HUES48 (cell line): ENCODE measurements around the gene SON.
"Not testable (repeated sequence)": the region's sequence is repeated elsewhere in the genome, so short reads cannot be mapped to it uniquely, and the experiment has no call there.

Source experiments
- H3K27ac ChIP-seq: one replicate; pipeline ENCODE4 v1.7.0; 2013; ENCODE audit warnings: low read depth, low read length, inconsistent platforms
- H3K27me3 ChIP-seq: 2 replicates; pipeline ENCODE4 v1.6.1; 2013; ENCODE audit warnings: mild to moderate bottlenecking, low read length; ENCODE audit not compliant: control insufficient read depth, insufficient read depth
- H3K36me3 ChIP-seq: 2 replicates; pipeline ENCODE4 v1.6.1; 2013; ENCODE audit warnings: low read length; ENCODE audit not compliant: control insufficient read depth, insufficient read depth
- H3K4me1 ChIP-seq: 2 replicates; pipeline ENCODE4 v1.6.1; 2013; ENCODE audit warnings: mild to moderate bottlenecking, low read length; ENCODE audit not compliant: control insufficient read depth, insufficient read depth
- H3K4me3 ChIP-seq: 2 replicates; pipeline ENCODE4 v1.5.1; 2013; ENCODE audit warnings: mild to moderate bottlenecking, low read depth, low read length
- H3K9ac ChIP-seq: 2 replicates; pipeline ENCODE4 v1.6.1; 2013; ENCODE audit warnings: mild to moderate bottlenecking, low read depth, low read length, moderate library complexity
- H3K9me3 ChIP-seq: 2 replicates; pipeline ENCODE4 v1.6.1; 2013; ENCODE audit warnings: low read length; ENCODE audit not compliant: control insufficient read depth, insufficient read depth

Gene SON

DNA sequence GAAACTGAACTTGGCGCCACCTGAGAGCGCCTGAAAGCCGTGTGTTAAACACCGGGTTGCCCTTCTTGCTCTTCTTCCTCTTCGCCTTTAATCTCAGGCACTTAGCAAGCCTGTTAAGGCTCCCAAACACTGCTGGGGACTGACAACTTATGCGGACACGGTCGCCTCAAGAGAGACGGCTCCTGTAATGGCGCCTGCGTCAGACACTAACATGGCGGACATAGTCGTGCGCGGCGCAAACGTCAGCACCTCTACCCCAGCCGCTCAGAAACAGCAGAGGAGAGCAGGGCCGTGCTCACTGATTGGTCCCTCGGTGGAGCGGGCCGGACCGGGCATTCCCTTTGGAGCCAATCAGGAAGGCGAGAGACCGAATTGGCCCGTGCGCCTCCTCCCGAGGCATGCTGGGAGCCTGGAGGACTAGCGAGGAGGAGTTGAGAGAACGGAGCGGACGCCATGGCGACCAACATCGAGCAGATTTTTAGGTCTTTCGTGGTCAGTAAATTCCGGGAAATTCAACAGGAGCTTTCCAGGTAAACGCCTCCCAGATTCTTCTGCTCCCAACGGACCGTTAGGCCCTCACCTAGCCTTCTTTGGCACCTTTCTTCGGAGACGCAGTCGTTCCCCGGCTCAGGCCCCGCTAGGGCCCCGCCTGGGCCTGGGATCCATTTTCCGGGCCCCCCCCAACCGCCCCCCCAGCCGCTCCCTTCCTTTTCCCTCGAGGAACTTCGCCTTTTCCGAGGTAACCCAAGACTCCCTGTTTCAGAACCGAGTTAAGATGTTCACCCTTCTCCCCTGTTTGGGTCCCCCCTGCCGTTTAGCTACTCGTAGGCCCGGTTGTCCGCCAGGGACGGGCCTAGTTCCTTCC is at the start of gene SON:
Gene SON, plus strand, starts transcription at position 399 of the 865 bp plus-strand sequence. Its CDS starts 55 bp downstream, at position 454.
- H3K9ac ChIP-seq: peak within 1 kb of the TSS; percentile 96
- no peaks in the 10 kb centered on the region for H3K27me3 ChIP-seq
- H3K27ac ChIP-seq: peak within 1 kb of the TSS; percentile 99
- peaks cover 15% of the 10 kb centered on the region; the same call in 1 of the 2 replicates for H3K4me1 ChIP-seq
- peak within 1 kb of the TSS; percentile 85 for H3K4me3 ChIP-seq
- no peaks in the 10 kb centered on the region for H3K9me3 ChIP-seq
- peaks cover 45% of the 10 kb centered on the region for H3K36me3 ChIP-seq

- Histone ChIP-seq H3K4me3 (no peak overlapping the region), H3K36me3 (peaks cover 4% of the 10 kb centered on the region; the same call in 1 of the 2 replicates), H3K27me3 (no peaks in the 10 kb centered on the region), H3K9ac (no peak overlapping the region), H3K9me3 (no peaks in the 10 kb centered on the region), H3K27ac (no peak overlapping the region), H3K4me1 (peaks cover 19% of the 10 kb centered on the region)
Measured at GRCh38 chr21:33493756-33494155, 49.1 kb upstream of the SON start.

GRCh38 chr21:33495743-33496142 is 47.1 kb upstream of the SON start:
- Histone ChIP-seq H3K27me3 (no peaks in the 10 kb centered on the region), H3K9ac (no peak overlapping the region), H3K9me3 (no peaks in the 10 kb centered on the region), H3K4me3 (no peak overlapping the region), H3K27ac (no peak overlapping the region), H3K4me1 (peaks cover 19% of the 10 kb centered on the region), H3K36me3 (no peaks in the 10 kb centered on the region)

DNA sequence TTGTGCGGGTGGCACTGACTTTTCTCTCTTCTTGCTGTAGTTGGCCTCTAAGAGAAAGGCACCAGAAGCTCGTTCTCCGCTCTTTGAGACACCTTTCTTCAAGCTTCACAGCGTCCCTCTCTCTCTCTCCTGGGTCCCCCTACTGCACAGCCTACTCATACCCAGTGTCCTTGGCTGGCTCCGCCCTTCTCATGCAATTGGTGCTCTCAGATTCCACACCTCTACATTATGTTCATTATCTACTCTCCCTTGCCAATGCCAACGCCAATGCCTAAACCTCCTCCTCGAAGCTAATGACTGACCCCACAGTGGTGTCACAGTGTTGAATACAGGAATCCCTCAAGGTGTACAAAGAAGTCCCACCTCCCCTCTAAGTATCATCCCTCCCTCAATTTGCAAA is 46.5 kb upstream of the SON start:
- Histone ChIP-seq H3K27ac (no peak overlapping the region), H3K9me3 (no peaks in the 10 kb centered on the region), H3K4me3 (no peak overlapping the region), H3K9ac (no peak overlapping the region), H3K27me3 (no peaks in the 10 kb centered on the region), H3K4me1 (peaks cover 19% of the 10 kb centered on the region), H3K36me3 (no peaks in the 10 kb centered on the region)

DNA sequence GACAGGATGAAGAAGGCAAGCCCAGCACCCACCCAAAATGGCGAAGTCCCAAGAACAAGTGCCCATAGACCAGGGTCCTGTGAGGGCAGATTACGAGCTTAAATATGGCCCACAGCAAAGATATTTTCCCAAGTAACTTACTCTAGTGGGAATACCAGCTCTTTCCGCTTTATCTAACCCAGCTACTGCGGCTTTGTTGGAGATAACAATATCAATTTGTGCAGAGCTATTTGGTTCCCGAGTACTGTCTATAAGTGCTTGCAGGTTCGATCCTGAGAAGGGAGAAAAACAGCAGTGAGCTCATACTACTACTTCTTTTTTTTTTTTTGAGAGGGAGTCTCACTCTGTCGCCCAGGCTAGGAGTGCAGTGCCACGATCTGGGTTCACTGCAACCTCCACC is 37.0 kb upstream of the SON start:
- H3K4me3 ChIP-seq: no peak overlapping the region
- H3K27ac ChIP-seq: no peak overlapping the region
- no peaks in the 10 kb centered on the region for H3K27me3 ChIP-seq
- H3K4me1 ChIP-seq: no peaks in the 10 kb centered on the region
- H3K9me3 ChIP-seq: no peaks in the 10 kb centered on the region
- H3K9ac ChIP-seq: no peak overlapping the region
- H3K36me3 ChIP-seq: peaks cover 76% of the 10 kb centered on the region

- not testable (repeated sequence) for H3K4me1 ChIP-seq, H3K27me3 ChIP-seq, H3K27ac ChIP-seq, H3K4me3 ChIP-seq, H3K9ac ChIP-seq, H3K9me3 ChIP-seq
- H3K36me3 ChIP-seq: peaks cover 86% of the 10 kb centered on the region
Measured at GRCh38 chr21:33507003-33507402, 35.8 kb upstream of the SON start.

DNA sequence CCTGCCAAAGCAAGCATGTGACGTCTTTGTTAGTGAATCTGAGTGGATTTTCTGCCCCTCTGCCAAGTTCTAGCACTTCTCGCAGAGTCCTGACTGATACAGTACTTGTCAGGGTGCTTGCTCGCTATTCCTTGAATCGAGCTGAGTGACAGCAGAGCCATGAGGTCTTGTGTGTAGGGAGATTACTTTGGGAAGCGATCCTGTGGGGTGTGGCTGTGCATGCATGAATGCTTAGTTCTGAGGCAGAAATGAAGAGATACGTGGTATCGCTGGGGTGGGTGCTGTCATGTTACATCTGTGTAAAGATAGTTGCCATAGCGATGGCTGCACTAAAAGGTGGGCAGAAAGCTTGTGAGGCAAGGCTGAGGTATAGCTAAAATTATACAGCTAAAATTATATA is 32.0 kb upstream of the SON start:
- no peak overlapping the region for H3K27ac ChIP-seq
- no peak overlapping the region for H3K9ac ChIP-seq
- H3K9me3 ChIP-seq: no peaks in the 10 kb centered on the region
- no peak overlapping the region for H3K4me3 ChIP-seq
- H3K27me3 ChIP-seq: no peaks in the 10 kb centered on the region
- peaks cover 96% of the 10 kb centered on the region for H3K36me3 ChIP-seq
- H3K4me1 ChIP-seq: no peaks in the 10 kb centered on the region

- no peak overlapping the region for H3K9ac ChIP-seq
- peaks cover 97% of the 10 kb centered on the region for H3K36me3 ChIP-seq
Measured at GRCh38 chr21:33511639-33512038, 31.2 kb upstream of the SON start.

GRCh38 chr21:33512481-33512880 is 30.4 kb upstream of the SON start:
- Histone ChIP-seq H3K4me3 (no peak overlapping the region), H3K36me3 (peaks cover 97% of the 10 kb centered on the region), H3K9me3 (no peaks in the 10 kb centered on the region), H3K4me1 (no peaks in the 10 kb centered on the region), H3K9ac (no peak overlapping the region), H3K27me3 (no peaks in the 10 kb centered on the region), H3K27ac (no peak overlapping the region)

More at GRCh38 chr21:33511639-33512038, 31.2 kb upstream of the SON start:
- no peaks in the 10 kb centered on the region for H3K27me3 ChIP-seq
- no peak overlapping the region for H3K27ac ChIP-seq
- no peak overlapping the region for H3K4me3 ChIP-seq
- no peaks in the 10 kb centered on the region for H3K9me3 ChIP-seq
- no peaks in the 10 kb centered on the region for H3K4me1 ChIP-seq

DNA sequence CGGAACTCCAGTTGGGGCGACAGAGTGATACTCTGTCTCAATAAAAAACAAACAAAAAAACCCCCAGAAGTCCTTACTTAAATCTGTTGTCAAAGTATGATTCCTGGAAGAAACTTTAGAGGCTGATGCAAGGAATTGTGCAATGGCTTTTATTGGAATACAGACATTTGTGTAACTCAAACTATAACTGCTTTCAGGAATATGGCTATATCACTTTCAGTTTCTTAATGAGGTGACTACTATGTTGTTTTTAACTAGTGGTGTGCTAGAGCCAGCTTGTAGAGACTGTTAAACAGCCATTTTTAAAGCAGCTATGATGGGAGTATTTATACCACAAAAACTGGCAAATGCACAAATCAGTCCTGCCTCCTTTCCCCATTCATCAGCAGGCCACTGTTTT is 28.6 kb upstream of the SON start:
- no peak overlapping the region for H3K4me3 ChIP-seq
- peaks cover 97% of the 10 kb centered on the region for H3K36me3 ChIP-seq
- no peak overlapping the region for H3K9ac ChIP-seq
- H3K27me3 ChIP-seq: no peaks in the 10 kb centered on the region
- H3K27ac ChIP-seq: no peak overlapping the region
- no peaks in the 10 kb centered on the region for H3K9me3 ChIP-seq
- no peaks in the 10 kb centered on the region for H3K4me1 ChIP-seq

- no peak overlapping the region for H3K4me3 ChIP-seq
- no peaks in the 10 kb centered on the region for H3K27me3 ChIP-seq
- no peak overlapping the region for H3K9ac ChIP-seq
- no peaks in the 10 kb centered on the region for H3K4me1 ChIP-seq
- no peak overlapping the region for H3K27ac ChIP-seq
- H3K36me3 ChIP-seq: peaks cover 89% of the 10 kb centered on the region
- no peaks in the 10 kb centered on the region for H3K9me3 ChIP-seq
Measured at GRCh38 chr21:33518899-33519298, 23.9 kb upstream of the SON start.
